GM23338 (cell line): ENCODE results near the gene DCST1. TPM values are rescaled to one million over a fixed set of nuclear protein-coding genes. Genes with fewer than 3 reads are reported as not detected.
A peak's percentile ranks its signal among the peaks of the same experiment; 100 is the strongest.

Experiments
- ATAC-seq: fragments of 200-7000 bp; cut with Tn5 transposase; 3 replicates; pipeline ENCODE4 v1.9.1; 2020
- DNase-seq: peaks from one replicate; pipeline ENCODE4 v3.0.0-alpha.2; 2015; ENCODE audit warnings: low spot score
- H2AFZ ChIP-seq: fragments of 200-600 bp; sonication (generic); 2 replicates; pipeline ENCODE4 v1.8.0; 2016; ENCODE audit warnings: antibody characterized with exemption, mild to moderate bottlenecking, moderate library complexity
- H3F3A ChIP-seq: fragments of 200-600 bp; sonication (generic); replicated peaks from 2 replicates; pipeline ENCODE4 v1.8.0; 2017; ENCODE audit warnings: antibody characterized with exemption, mixed run types, low read depth
- H3K27ac ChIP-seq: fragments of 200-600 bp; sonication (generic); 2 replicates; pipeline ENCODE4 v1.6.1; 2016; ENCODE audit warnings: low read depth
- H3K27me3 ChIP-seq: fragments of 200-600 bp; sonication (generic); 2 replicates; pipeline ENCODE4 v1.8.0; 2016; ENCODE audit warnings: mild to moderate bottlenecking, mixed run types, moderate library complexity; ENCODE audit not compliant: insufficient read depth
- H3K36me3 ChIP-seq: fragments of 200-600 bp; sonication (generic); 2 replicates; pipeline ENCODE4 v1.8.0; 2016; ENCODE audit warnings: mild to moderate bottlenecking; ENCODE audit not compliant: insufficient read depth
- H3K4me1 ChIP-seq: fragments of 200-600 bp; sonication (generic); 2 replicates; pipeline ENCODE4 v1.8.0; 2016; ENCODE audit warnings: mild to moderate bottlenecking, moderate library complexity; ENCODE audit not compliant: insufficient read depth
- H3K4me2 ChIP-seq: fragments of 200-600 bp; sonication (generic); 2 replicates; pipeline ENCODE4 v1.7.1; 2017; ENCODE audit warnings: mixed run types
- H3K4me3 ChIP-seq: fragments of 200-600 bp; sonication (generic); 2 replicates; pipeline ENCODE4 v1.6.1; 2016; ENCODE audit warnings: mixed run types
- H3K79me2 ChIP-seq: fragments of 200-600 bp; sonication (generic); replicated peaks from 2 replicates; pipeline ENCODE4 v1.8.0; 2017; ENCODE audit warnings: mild to moderate bottlenecking; ENCODE audit not compliant: insufficient read depth
- H3K9me2 ChIP-seq: fragments of 200-600 bp; sonication (generic); 2 replicates; pipeline ENCODE4 v1.8.0; 2017; ENCODE audit not compliant: insufficient read depth
- H4K20me1 ChIP-seq: fragments of 200-600 bp; sonication (generic); replicated peaks from 2 replicates; pipeline ENCODE4 v1.8.0; 2017; ENCODE audit warnings: mild to moderate bottlenecking; ENCODE audit not compliant: insufficient read depth
- H3K27ac Mint-ChIP-seq: 2 replicates; pipeline ENCODE4 v1.8.0; 2020; ENCODE audit warnings: inconsistent platforms, mild to moderate bottlenecking, moderate library complexity, mixed read lengths
- H3K27me3 Mint-ChIP-seq: 3 replicates; pipeline ENCODE4 v1.8.0; 2022; ENCODE audit warnings: low read depth, mild to moderate bottlenecking, moderate library complexity, mixed read lengths, inconsistent platforms; ENCODE audit not compliant: insufficient read depth, poor library complexity
- H3K36me3 Mint-ChIP-seq: 3 replicates; pipeline ENCODE4 v1.8.0; 2021; ENCODE audit warnings: low read depth, mild to moderate bottlenecking, inconsistent platforms, moderate library complexity, mixed read lengths
- H3K4me1 Mint-ChIP-seq: 3 replicates; pipeline ENCODE4 v1.8.0; 2020; ENCODE audit warnings: mild to moderate bottlenecking, inconsistent platforms, mixed read lengths
- H3K4me3 Mint-ChIP-seq: 3 replicates; pipeline ENCODE4 v1.8.0; 2021; ENCODE audit warnings: moderate library complexity, mild to moderate bottlenecking, inconsistent platforms, mixed read lengths
- H3K9me3 Mint-ChIP-seq: 3 replicates; pipeline ENCODE4 v1.8.0; 2020; ENCODE audit warnings: moderate library complexity, mild to moderate bottlenecking, inconsistent platforms, mixed read lengths
- CREB1 ChIP-seq: fragments of 250-450 bp; sonication (Bioruptor Pico); IDR thresholded peaks from 2 replicates; pipeline ENCODE4 v1.5.0; 2020; ENCODE audit warnings: low read depth, mild to moderate bottlenecking, moderate library complexity
- EZH2 ChIP-seq: fragments of 200-600 bp; sonication (generic); IDR thresholded peaks from one replicate; pipeline ENCODE4 v1.8.0; 2017; ENCODE audit warnings: antibody characterized with exemption, mild to moderate bottlenecking, low read depth; ENCODE audit not compliant: unreplicated experiment
- NANOG ChIP-seq: IDR thresholded peaks from 2 replicates; pipeline ENCODE4 v1.6.1; 2016; ENCODE audit warnings: antibody characterized with exemption, borderline replicate concordance
- POLR2AphosphoS5 ChIP-seq: IDR thresholded peaks from 2 replicates; pipeline ENCODE4 v1.6.1; 2016; ENCODE audit warnings: antibody characterized with exemption, low read depth
- ZNF114 ChIP-seq: fragments of 250-450 bp; sonication (Bioruptor Pico); IDR thresholded peaks from 2 replicates; pipeline ENCODE4 v1.5.0; 2020; ENCODE audit warnings: mild to moderate bottlenecking, moderate library complexity
- ZNF331 ChIP-seq: fragments of 250-450 bp; sonication (Bioruptor Pico); IDR thresholded peaks from 2 replicates; pipeline ENCODE4 v1.5.0; 2020; ENCODE audit warnings: low read depth, mild to moderate bottlenecking, moderate library complexity
- ZNF462 ChIP-seq: fragments of 250-450 bp; sonication (Bioruptor Pico); IDR thresholded peaks from 2 replicates; pipeline ENCODE4 v1.5.0; 2020; ENCODE audit warnings: mild to moderate bottlenecking, moderate library complexity
- polyA plus RNA-seq: library from polyadenylated mRNA; unstranded; fragments of >200 nt; fragmentation: Nextera tagmentation; extraction: Ambion mirVana; gene quantifications from 2 replicates; pipeline ENCODE4 v1.2.1, GENCODE V29; 2016
- total RNA-seq: library from RNA; depleted of rRNA; stranded (reverse); fragments of >200 nt; shearing (Covaris generic); gene quantifications from 2 replicates; pipeline ENCODE4 v1.2.3, GENCODE V29; 2014

DCST1 gene
- total and polyA plus RNA-seq, 2 experiments from 2014 or later: not detected

- no peak for TF ChIP-seq ZNF462 (CRISPR knock-in tag)
- no peak for TF ChIP-seq ZNF331
- no peak for TF ChIP-seq NANOG
- TF ChIP-seq POLR2AphosphoS5: no peak
- no peak for TF ChIP-seq ZNF114
Observed at GRCh38 chr1:155000411-155000725, 33.3 kb upstream of the DCST1 start (continued).

GRCh38 chr1:155000726-155001424 is 32.7 kb upstream of the DCST1 start:
- no peaks in the 10 kb centered on the region for H3K27me3 ChIP-seq
- H3F3A ChIP-seq: peaks cover 16% of the 10 kb centered on the region
- H3K9me2 ChIP-seq: no peaks in the 10 kb centered on the region
- H2AFZ ChIP-seq: peak overlapping the region; percentile 91; the same call in 1 of the 2 replicates
- ATAC-seq (peak; percentile 45), DNase-seq (peak; percentile 98)
- TF ChIP-seq EZH2 (no peak), CREB1 (CRISPR knock-in tag) (peak; percentile 76), POLR2AphosphoS5 (peak; percentile 55)
- Mint-ChIP-seq H3K9me3 (no peaks in the 10 kb centered on the region), H3K36me3 (no peaks in the 10 kb centered on the region), H3K27me3 (peaks cover 21% of the 10 kb centered on the region), H3K27ac (peak overlapping the region; percentile 56; the same call in 1 of the 2 replicates), H3K4me1 (peaks cover 30% of the 10 kb centered on the region), H3K4me3 (peak overlapping the region; percentile 90)
- H3K79me2 ChIP-seq: peaks cover 19% of the 10 kb centered on the region
- peak overlapping the region; percentile 95 for H3K27ac ChIP-seq
- peak overlapping the region; percentile 90 for H3K4me3 ChIP-seq
- peaks cover 18% of the 10 kb centered on the region for H3K4me1 ChIP-seq
- H3K4me2 ChIP-seq: peak overlapping the region; percentile 90
- no peaks in the 10 kb centered on the region for H3K36me3 ChIP-seq
- no peaks in the 10 kb centered on the region for H4K20me1 ChIP-seq
